ENCODE results near the gene FCN2. TPM values are rescaled to one million over a fixed set of nuclear protein-coding genes. Genes with fewer than 3 reads are reported as not detected.

The FCN2 gene
- total RNA-seq, 2 donors from 2014 or later = not detected

- H3K27ac Mint-ChIP-seq = no peak overlapping the region
- DNase-seq (ENCODE audit: low spot score in 2 of 2) (no peak), ATAC-seq (no peak)
- H3K36me3 Mint-ChIP-seq = peaks cover 6 to 7% of the 10 kb centered on the region in 2 donors
- H3K9me3 Mint-ChIP-seq = peaks cover 4 to 10% of the 10 kb centered on the region in 2 donors
These were observed 20.1 kb upstream of the FCN2 start for GRCh38 chr9:134860510-134860909.

DNA sequence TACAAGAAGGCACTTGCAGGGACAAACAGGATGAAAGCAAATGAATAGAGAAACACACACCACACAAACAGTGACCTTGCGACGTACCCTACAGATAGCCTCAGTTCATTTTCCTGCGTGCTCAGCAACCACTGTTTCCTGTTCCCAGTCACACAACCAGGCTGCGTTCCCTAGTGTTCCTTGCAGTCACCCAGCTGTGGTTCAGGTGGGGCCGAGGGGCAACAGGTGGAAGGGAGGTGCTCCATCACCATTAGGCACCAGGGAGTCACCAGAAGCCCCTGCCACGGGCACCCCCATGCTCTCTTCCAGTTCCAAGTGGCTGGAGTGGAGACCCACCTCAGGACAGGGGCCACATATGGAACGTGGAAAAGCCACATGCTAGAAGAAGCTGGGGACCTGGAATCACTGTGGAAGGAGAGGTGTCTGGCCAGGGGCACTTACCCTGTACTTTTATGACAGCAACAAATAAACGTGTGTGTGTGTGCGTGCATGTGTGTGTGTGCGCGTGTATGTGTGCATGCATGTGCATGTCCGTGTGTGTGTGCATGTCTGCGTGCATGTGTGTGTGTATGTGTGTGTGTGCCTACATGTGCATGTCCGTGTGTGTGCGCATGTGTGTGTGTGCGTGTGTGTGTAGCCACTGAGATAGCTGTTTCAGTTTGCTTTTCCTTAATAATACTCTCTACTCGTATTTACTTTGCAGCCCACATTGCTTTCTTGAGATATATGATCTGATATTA is 18.8 kb upstream of the FCN2 start:
- Mint-ChIP-seq H3K9me3 (peaks cover 4 to 10% of the 10 kb centered on the region in 2 donors), H3K27ac (no peak overlapping the region), H3K36me3 (peaks cover 6 to 7% of the 10 kb centered on the region in 2 donors)
- DNase-seq (ENCODE audit: low spot score in 2 of 2) (no peak), ATAC-seq (no peak)

DNA sequence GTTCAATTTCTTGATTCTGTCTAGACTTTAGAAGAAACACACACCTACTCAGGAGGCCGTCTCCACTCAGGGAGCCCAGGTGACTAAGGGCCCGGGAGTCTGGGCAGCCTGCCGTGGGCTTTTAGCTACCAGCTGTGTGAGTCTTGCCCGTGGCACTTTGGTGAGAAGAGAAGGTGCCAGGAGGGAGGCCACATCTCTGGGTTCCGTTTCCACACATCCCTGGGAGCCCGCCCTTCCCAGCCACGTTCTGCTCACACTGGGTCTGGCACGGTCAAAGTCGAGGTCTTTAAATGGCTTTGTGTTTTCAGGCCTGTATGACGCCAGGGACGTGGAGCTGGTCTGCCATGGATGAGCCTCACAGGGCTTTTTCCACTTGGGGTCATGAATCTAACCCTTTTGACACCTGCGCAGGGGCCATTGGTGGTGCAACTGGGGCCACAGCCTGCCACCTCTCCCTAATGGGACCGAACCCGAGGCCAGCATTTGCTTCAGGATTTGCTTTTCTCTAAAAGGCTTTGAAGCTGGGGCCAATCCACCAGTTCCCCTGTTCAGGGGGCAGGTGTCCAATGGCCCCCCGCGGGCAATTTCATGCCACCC is 17.2 kb upstream of the FCN2 start:
- DNase-seq (ENCODE audit: low spot score in 2 of 2) = no peak
- no peaks in the 10 kb centered on the region for H3K36me3 Mint-ChIP-seq
- H3K27ac Mint-ChIP-seq = no peak overlapping the region
- peaks cover 0 to 4% of the 10 kb centered on the region in 2 donors for H3K9me3 Mint-ChIP-seq
- ATAC-seq = no peak

- Mint-ChIP-seq H3K27ac (no peak overlapping the region), H3K9me3 (peaks cover 0 to 4% of the 10 kb centered on the region in 2 donors), H3K36me3 (no peaks in the 10 kb centered on the region)
- ATAC-seq (no peak), DNase-seq (ENCODE audit: low spot score in 2 of 2) (no peak)
These were observed 16.4 kb upstream of the FCN2 start for GRCh38 chr9:134863941-134864820.

DNA sequence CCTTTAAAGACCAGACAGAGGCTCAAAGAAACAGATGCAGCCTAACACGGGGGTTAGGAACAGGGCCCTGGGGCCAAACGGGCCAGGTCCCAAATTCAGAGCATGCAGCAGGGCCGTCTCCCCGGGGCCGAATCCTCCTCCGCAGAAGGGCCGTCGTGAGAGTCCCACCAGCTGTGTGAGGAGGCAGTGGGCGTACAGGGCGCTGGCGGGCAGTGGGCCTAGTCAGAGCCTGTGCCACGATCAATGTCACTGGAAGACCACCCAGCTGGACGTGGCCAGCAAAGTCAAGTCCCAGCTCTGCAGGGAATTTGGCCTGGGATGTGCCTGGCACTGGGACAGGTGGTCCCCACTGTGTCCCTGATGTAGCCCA is 15.8 kb upstream of the FCN2 start:
- no peaks in the 10 kb centered on the region for H3K36me3 Mint-ChIP-seq
- no peak overlapping the region for H3K27ac Mint-ChIP-seq
- DNase-seq (ENCODE audit: low spot score in 2 of 2) (no peak), ATAC-seq (no peak)
- peaks cover 0 to 4% of the 10 kb centered on the region in 2 donors for H3K9me3 Mint-ChIP-seq

GRCh38 chr9:134867917-134868750 is 12.5 kb upstream of the FCN2 start:
- H3K27ac Mint-ChIP-seq = no peak overlapping the region
- H3K9me3 Mint-ChIP-seq = peaks cover 0 to 4% of the 10 kb centered on the region in 2 donors
- no peaks in the 10 kb centered on the region for H3K36me3 Mint-ChIP-seq
- no peak for ATAC-seq
- no peak for DNase-seq (ENCODE audit: low spot score in 2 of 2)

- Mint-ChIP-seq H3K9me3 (peaks cover 0 to 4% of the 10 kb centered on the region in 2 donors), H3K27ac (no peak overlapping the region), H3K36me3 (no peaks in the 10 kb centered on the region)
- no peak for DNase-seq (ENCODE audit: low spot score in 2 of 2)
- no peak for ATAC-seq
These were observed 11.7 kb upstream of the FCN2 start for GRCh38 chr9:134868751-134869553.

- DNase-seq (ENCODE audit: low spot score in 2 of 2) (no peak), ATAC-seq (no peak)
- H3K27ac Mint-ChIP-seq = no peak overlapping the region
- peaks cover 0 to 4% of the 10 kb centered on the region in 2 donors for H3K9me3 Mint-ChIP-seq
- H3K36me3 Mint-ChIP-seq = no peaks in the 10 kb centered on the region
These were observed 10.9 kb upstream of the FCN2 start for GRCh38 chr9:134869554-134870300.

GRCh38 chr9:134870301-134870694 is 10.3 kb upstream of the FCN2 start:
- H3K36me3 Mint-ChIP-seq = no peaks in the 10 kb centered on the region
- no peak for DNase-seq (ENCODE audit: low spot score in 2 of 2)
- H3K9me3 Mint-ChIP-seq = peaks cover 0 to 4% of the 10 kb centered on the region in 2 donors
- ATAC-seq = no peak
- H3K27ac Mint-ChIP-seq = no peak overlapping the region

GRCh38 chr9:134870746-134871662 is 9.6 kb upstream of the FCN2 start:
- DNase-seq (ENCODE audit: low spot score in 2 of 2) = no peak
- Mint-ChIP-seq H3K9me3 (peaks cover 0 to 4% of the 10 kb centered on the region in 2 donors), H3K27ac (no peak overlapping the region), H3K36me3 (no peaks in the 10 kb centered on the region)
- ATAC-seq = no peak

GRCh38 chr9:134871697-134872340 is 8.8 kb upstream of the FCN2 start:
- ATAC-seq = no peak
- Mint-ChIP-seq H3K36me3 (no peaks in the 10 kb centered on the region), H3K9me3 (peaks cover 0 to 4% of the 10 kb centered on the region in 2 donors), H3K27ac (no peak overlapping the region)
- DNase-seq (ENCODE audit: low spot score in 2 of 2) = no peak

- no peak for ATAC-seq
- no peaks in the 10 kb centered on the region for H3K36me3 Mint-ChIP-seq
- no peak overlapping the region for H3K27ac Mint-ChIP-seq
- peaks cover 0 to 4% of the 10 kb centered on the region in 2 donors for H3K9me3 Mint-ChIP-seq
- no peak for DNase-seq (ENCODE audit: low spot score in 2 of 2)
These were observed 8.0 kb upstream of the FCN2 start for GRCh38 chr9:134872482-134873231.

DNA sequence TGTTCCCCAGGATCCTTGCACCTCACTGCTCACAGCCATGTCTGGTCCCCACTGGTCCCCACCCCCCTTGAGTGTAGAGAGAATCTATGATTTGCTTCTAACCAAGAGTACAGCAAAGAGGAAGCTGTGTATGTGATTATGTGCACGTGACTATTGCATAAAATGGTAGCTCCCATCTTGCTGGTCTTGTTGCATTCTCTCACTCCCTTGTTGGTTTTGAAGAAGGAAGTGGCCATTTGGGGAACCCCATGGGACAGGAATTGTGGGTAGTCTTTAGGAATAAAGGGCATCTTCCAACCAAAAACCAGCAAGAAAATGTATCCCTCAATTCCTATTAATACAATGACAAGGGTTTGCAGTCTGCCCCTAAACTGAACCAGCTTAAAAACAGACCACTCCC is 5.2 kb upstream of the FCN2 start:
- DNase-seq (ENCODE audit: low spot score in 2 of 2) (no peak), ATAC-seq (no peak)
- no peaks in the 10 kb centered on the region for H3K36me3 Mint-ChIP-seq
- peaks cover 0 to 4% of the 10 kb centered on the region in 2 donors for H3K9me3 Mint-ChIP-seq
- H3K27ac Mint-ChIP-seq = no peak overlapping the region
